DOHH2 (cell line): ENCODE measurements around the gene HMG20A.

Experiments used
- EZH2phosphoT487 ChIP-seq: fragments of 200-600 bp; sonication (generic); IDR thresholded peaks from 2 replicates; pipeline ENCODE4 v1.6.1; 2017; ENCODE audit warnings: borderline replicate concordance, mild to moderate bottlenecking, antibody characterized with exemption, low read length, moderate library complexity, mixed read lengths
- TF ChIP-seq, protein P1 (sequence below): fragments of 200-600 bp; sonication (generic); IDR thresholded peaks from one replicate; pipeline ENCODE4 v1.5.1; 2014; ENCODE audit warnings: antibody characterized with exemption, mild to moderate bottlenecking, low read depth, low read length; ENCODE audit not compliant: poor library complexity, severe bottlenecking

DNA sequence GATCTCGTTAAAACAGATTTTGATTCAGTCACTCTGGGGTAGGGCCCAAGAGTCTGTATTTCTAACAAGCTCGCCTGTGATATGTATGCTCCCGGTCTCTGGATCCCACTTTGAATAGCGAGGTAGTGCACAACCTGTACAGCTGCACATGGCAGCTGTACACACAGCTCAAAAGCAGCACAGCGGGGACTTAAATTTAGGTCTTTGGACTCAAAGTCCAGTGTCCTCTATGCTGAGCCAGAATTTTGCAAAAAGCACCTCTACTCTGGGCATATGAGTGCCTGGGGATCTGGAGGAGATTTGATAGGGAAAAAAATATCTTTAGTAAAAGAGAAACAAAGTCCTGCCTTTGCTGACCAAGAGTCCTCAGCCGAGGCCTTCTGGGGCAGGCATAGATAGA is 83.1 kb downstream of the HMG20A start:
- TF ChIP-seq, protein P1, sequence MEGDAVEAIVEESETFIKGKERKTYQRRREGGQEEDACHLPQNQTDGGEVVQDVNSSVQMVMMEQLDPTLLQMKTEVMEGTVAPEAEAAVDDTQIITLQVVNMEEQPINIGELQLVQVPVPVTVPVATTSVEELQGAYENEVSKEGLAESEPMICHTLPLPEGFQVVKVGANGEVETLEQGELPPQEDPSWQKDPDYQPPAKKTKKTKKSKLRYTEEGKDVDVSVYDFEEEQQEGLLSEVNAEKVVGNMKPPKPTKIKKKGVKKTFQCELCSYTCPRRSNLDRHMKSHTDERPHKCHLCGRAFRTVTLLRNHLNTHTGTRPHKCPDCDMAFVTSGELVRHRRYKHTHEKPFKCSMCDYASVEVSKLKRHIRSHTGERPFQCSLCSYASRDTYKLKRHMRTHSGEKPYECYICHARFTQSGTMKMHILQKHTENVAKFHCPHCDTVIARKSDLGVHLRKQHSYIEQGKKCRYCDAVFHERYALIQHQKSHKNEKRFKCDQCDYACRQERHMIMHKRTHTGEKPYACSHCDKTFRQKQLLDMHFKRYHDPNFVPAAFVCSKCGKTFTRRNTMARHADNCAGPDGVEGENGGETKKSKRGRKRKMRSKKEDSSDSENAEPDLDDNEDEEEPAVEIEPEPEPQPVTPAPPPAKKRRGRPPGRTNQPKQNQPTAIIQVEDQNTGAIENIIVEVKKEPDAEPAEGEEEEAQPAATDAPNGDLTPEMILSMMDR: no peak
- TF ChIP-seq EZH2phosphoT487: no peak
